GM19395 (cell line): Measurements from ENCODE around the gene ATP5PB.
A peak's percentile ranks its signal among the peaks of the same experiment; 100 is the strongest.

Source experiments
- ATAC-seq: cut with Tn5 transposase; IDR thresholded peaks from one replicate; pipeline ENCODE4 v1.9.1; 2021; ENCODE audit warnings: mild to moderate bottlenecking, moderate library complexity; ENCODE audit not compliant: unreplicated experiment

Gene ATP5PB

GRCh38 chr1:111474106-111474505 lies 24.8 kb downstream of the ATP5PB start:
- no peak for ATAC-seq

DNA sequence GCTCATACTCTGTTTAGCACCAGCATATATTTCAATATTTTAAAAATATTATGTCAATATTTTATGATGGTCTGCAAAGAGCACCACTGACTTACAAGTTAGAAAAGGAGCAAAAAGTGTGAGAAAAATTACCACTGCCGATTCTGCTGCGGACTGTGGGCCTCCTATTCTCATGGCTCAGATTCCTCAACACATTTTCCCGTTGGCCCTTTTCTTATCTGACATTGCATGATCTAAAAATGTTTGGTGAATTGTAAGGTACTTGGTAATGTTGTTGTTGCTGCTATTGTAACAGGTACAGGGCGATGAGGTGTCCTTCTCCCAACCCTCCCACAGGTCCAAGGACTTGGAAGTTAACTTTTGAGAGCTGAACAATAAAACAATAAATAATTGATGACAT lies 25.3 kb downstream of the ATP5PB start:
- ATAC-seq = no peak

GRCh38 chr1:111475701-111476100 lies 26.4 kb downstream of the ATP5PB start:
- ATAC-seq = no peak

GRCh38 chr1:111476214-111476613 lies 26.9 kb downstream of the ATP5PB start:
- no peak for ATAC-seq

GRCh38 chr1:111476761-111477309 lies 27.6 kb downstream of the ATP5PB start:
- ATAC-seq = peak; percentile 87

- ATAC-seq = no peak
These were observed 31.4 kb downstream of the ATP5PB start for GRCh38 chr1:111480674-111481073.

DNA sequence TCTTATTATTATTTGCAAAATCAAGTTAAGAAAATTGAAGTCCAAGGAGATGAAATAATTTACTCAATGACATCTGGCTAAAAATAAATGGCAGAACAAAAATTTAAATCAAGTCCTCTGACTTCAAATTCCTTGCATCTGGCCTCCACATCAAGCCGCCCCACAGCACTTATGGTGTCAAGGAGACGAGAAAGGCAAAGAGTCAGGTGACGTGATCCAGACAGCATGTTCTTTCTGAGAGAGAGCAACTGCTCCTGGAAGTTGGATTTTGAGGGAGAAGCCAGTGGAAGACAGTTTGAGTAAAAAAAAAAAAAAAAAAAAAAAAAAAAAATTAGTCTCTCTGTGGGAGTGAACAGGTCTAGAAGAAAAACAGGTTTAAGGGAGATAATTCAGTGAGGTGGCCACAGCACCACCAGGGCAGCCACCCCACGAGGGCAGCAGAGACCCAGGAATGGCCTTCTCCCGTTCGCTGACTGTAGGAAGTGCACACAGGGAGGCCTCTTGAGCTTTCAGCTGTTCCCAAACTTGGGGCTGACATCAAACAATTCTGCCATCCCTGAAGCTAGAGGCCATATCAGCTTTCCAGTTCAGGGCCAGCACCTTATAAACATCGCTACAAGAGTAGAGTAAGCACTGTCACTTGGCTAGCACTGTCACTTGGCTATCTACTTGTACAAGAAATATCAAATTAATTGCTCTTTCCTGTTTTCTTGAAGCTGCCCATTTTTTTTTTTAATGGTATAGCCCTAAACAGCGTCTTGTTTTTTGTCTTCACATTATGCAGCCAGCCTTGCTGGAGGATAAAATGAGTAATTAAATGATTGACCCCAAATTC lies 32.3 kb downstream of the ATP5PB start:
- no peak for ATAC-seq

GRCh38 chr1:111483166-111483565 lies 33.9 kb downstream of the ATP5PB start:
- no peak for ATAC-seq

DNA sequence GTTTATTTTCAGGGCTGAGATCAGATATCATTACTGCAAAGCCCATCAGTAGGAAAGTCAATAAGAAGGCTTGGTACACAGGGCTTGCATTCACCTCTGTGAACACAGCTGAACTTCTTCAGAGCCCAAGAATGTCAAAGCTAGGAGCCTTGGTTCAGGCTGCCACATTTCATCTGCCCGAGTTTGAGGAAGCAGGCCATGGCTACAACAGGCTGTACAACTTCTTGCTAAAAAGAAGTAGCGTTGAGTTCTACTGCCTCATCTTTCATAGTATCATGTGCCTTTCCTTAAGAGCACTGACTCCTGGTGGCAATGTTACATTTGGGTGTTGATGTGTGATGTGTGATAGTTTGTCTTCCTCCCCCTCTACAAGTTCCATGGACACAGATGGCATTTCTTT lies 34.6 kb downstream of the ATP5PB start:
- no peak for ATAC-seq

DNA sequence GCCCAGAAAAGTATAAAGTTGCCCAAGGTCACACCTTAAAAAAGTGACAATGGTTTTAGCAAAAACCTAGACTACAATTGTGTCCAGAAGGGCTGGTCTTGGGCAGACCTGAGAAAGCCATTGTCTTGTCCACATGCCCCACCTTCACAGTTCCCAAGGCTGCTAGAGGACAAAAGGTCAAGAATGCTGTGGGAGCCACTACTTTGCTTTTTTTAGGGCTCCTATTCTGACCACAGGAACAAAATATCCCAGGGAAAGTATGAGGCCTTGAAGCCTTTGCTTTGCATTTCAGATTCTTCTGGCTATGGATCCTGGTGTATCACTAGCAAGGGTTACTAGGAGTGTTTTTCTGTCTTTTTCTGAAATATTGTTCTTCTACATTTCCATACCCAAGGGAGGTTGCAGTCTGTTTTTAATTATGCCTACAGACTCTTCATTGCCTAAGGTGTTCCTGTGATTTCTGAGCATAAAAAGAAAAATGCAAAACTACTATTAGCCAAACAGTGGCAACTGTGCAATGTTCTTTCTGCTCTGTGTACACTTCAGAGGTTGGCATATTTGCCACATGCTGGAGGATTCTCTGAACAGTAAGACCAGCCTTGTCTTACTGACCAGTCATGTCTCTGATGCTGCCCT lies 35.2 kb downstream of the ATP5PB start:
- no peak for ATAC-seq

- no peak for ATAC-seq
These were observed 37.2 kb downstream of the ATP5PB start for GRCh38 chr1:111486431-111486830.

GRCh38 chr1:111487133-111487532 lies 37.9 kb downstream of the ATP5PB start:
- ATAC-seq = no peak

DNA sequence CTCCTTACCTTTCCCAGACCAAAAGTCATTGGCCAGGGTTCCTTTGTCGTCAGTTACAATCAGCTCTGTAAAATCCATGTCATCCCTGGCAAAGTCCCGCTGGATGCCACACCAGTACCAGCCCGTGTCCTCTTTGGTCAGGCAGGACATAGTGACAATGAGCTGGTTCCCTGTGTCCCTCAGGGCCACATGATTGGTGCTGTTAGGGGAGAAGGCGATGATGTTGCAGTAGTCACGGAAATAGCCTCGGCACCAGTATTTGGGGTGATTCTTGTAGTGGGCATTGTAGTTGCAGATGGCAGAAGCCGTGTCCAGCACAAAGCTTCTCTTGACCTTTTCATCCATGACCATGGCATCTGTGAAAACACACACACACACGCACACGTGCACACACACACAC lies 39.4 kb downstream of the ATP5PB start:
- ATAC-seq = no peak

DNA sequence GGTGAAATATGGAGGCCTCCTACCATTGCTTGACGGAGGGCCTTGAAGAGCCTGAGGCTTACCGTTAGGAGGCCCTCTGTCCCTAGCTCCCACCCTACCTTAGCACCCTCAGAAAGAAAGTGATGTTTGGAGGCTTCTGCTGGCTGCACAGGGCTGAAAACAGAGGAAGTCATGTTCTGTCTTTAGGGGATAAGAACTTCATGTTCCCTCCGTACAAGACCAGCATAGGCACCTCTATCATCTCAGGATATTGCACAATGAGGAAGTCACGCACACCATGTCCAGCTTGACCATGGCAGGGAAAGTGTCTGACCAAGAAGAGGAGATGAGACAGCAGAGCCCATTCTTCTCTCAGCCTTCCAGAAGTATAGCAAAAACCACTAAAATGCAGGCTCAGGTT lies 40.3 kb downstream of the ATP5PB start:
- no peak for ATAC-seq

DNA sequence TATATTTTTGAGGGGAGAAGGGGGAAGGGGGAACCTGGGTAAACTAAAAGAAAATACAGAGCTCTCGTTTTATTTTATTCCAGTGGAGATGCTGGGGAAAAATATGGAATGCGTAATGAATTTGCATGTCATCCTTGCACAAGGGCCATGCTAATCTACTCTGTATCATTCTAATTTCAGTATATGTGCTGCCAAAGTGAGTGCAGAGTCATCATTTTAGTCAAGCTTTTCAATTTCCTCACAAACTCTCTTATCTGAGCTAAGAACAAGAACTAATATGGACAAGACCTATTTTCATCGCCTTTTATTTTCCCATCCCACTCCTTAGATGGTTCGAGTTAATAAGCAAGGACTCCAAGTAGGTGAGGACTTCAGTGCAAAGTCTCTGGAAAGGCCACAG lies 41.0 kb downstream of the ATP5PB start:
- no peak for ATAC-seq

GRCh38 chr1:111491070-111491469 lies 41.8 kb downstream of the ATP5PB start:
- no peak for ATAC-seq

GRCh38 chr1:111496398-111496797 lies 47.1 kb downstream of the ATP5PB start:
- ATAC-seq = no peak

- no peak for ATAC-seq
These were observed 48.3 kb downstream of the ATP5PB start for GRCh38 chr1:111497592-111497991.

- no peak for ATAC-seq
These were observed 49.9 kb downstream of the ATP5PB start for GRCh38 chr1:111499026-111499785.

- no peak for ATAC-seq
These were observed 52.4 kb downstream of the ATP5PB start for GRCh38 chr1:111501645-111502044.

DNA sequence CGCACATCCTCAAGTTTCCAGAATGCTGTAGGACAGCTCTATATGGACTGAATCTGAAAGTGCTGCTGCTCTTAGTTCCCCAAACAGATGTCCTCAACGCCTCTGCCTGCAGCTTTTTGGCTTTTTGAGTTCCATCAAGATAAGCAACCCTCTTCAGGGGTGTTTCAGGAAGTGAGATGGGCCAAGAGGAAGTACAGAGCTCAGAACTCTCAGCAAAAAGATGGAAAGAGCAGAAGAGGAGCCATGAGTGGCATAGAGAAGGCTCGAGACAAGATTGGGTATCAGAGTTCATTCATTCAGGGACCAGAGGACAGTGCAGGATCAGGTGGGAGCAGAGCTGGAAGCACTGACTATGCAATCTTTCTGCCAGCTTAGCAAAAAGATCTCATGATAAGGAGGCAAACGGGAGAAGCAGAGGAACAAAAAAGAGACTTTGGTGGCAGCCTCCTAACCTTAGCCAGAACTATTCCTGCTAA lies 54.4 kb downstream of the ATP5PB start, which contains the start of the genes ADORA3 and TMIGD3:
Gene ADORA3 (minus strand): TSS at position 49 of the 476 bp plus-strand sequence. CDS start 279 bp downstream, outside the sequence.
Gene TMIGD3 (minus strand): TSS at position 49 of the 476 bp plus-strand sequence. CDS start 279 bp downstream, outside the sequence.
- ATAC-seq = peak; percentile 29
